MG63 (cell line): ENCODE results near the gene CFAP90. TPM values are rescaled to one million over a fixed set of nuclear protein-coding genes. Genes with fewer than 3 reads are reported as not detected.
A peak's percentile ranks its signal among the peaks of the same experiment; 100 is the strongest.

ENCODE experiments used
- DNase-seq: peaks from one replicate; pipeline ENCODE4 v3.0.0-alpha.2; 2020
- H3K27me3 ChIP-seq: fragments of 250-450 bp; sonication (Bioruptor Pico); 2 replicates; pipeline ENCODE4 v1.5.1; 2020; ENCODE audit warnings: mild to moderate bottlenecking, moderate library complexity
- H3K36me3 ChIP-seq: fragments of 250-450 bp; sonication (Bioruptor Pico); 2 replicates; pipeline ENCODE4 v1.5.1; 2020; ENCODE audit warnings: mild to moderate bottlenecking, moderate library complexity
- H3K4me3 ChIP-seq: fragments of 250-450 bp; sonication (Bioruptor Pico); 2 replicates; pipeline ENCODE4 v1.5.1; 2020; ENCODE audit warnings: mild to moderate bottlenecking, moderate library complexity
- H3K9me3 ChIP-seq: fragments of 250-450 bp; sonication (Bioruptor Pico); 2 replicates; pipeline ENCODE4 v1.5.1; 2020; ENCODE audit warnings: mild to moderate bottlenecking, moderate library complexity
- total RNA-seq: library from RNA; depleted of rRNA; stranded (reverse); fragments of >200 nt; shearing (Covaris generic); gene quantifications from 2 replicates; pipeline ENCODE4 v1.2.3, GENCODE V29; 2014; ENCODE audit warnings: low replicate concordance

CFAP90 gene
- total RNA-seq, 1 experiment from 2014 or later: not detected

- no peak for DNase-seq
- H3K4me3 ChIP-seq: no peak overlapping the region
- H3K9me3 ChIP-seq: no peaks in the 10 kb centered on the region
- peaks cover 4% of the 10 kb centered on the region; the same call in 1 of the 2 replicates for H3K27me3 ChIP-seq
- H3K36me3 ChIP-seq: no peaks in the 10 kb centered on the region
Observed at GRCh38 chr5:7848296-7848695, 2.6 kb downstream of the CFAP90 start.

GRCh38 chr5:7846327-7846726, 4.6 kb downstream of the CFAP90 start:
- Histone ChIP-seq H3K4me3 (no peak overlapping the region), H3K9me3 (no peaks in the 10 kb centered on the region), H3K27me3 (peaks cover 9% of the 10 kb centered on the region; the same call in 1 of the 2 replicates), H3K36me3 (no peaks in the 10 kb centered on the region)
- no peak for DNase-seq

GRCh38 chr5:7845557-7845956, 5.4 kb downstream of the CFAP90 start:
- no peaks in the 10 kb centered on the region for H3K9me3 ChIP-seq
- DNase-seq: no peak
- H3K4me3 ChIP-seq: no peak overlapping the region
- peaks cover 9% of the 10 kb centered on the region for H3K27me3 ChIP-seq
- H3K36me3 ChIP-seq: no peaks in the 10 kb centered on the region

- Histone ChIP-seq H3K4me3 (no peak overlapping the region), H3K36me3 (no peaks in the 10 kb centered on the region), H3K27me3 (peaks cover 9% of the 10 kb centered on the region), H3K9me3 (no peaks in the 10 kb centered on the region)
- DNase-seq: no peak
Observed at GRCh38 chr5:7844901-7845300, 6.0 kb downstream of the CFAP90 start.

GRCh38 chr5:7842531-7842930, 8.4 kb downstream of the CFAP90 start:
- no peaks in the 10 kb centered on the region for H3K9me3 ChIP-seq
- DNase-seq: no peak
- H3K36me3 ChIP-seq: no peaks in the 10 kb centered on the region
- H3K4me3 ChIP-seq: no peak overlapping the region
- peaks cover 9% of the 10 kb centered on the region for H3K27me3 ChIP-seq

- no peaks in the 10 kb centered on the region for H3K9me3 ChIP-seq
- no peak overlapping the region for H3K4me3 ChIP-seq
- H3K36me3 ChIP-seq: no peaks in the 10 kb centered on the region
- no peak for DNase-seq
- no peaks in the 10 kb centered on the region; the same call in 1 of the 2 replicates for H3K27me3 ChIP-seq
Observed at GRCh38 chr5:7837403-7837802, 13.5 kb downstream of the CFAP90 start.

GRCh38 chr5:7834982-7835381, 16.0 kb downstream of the CFAP90 start:
- no peak for DNase-seq
- no peak overlapping the region for H3K4me3 ChIP-seq
- no peaks in the 10 kb centered on the region; the same call in 1 of the 2 replicates for H3K27me3 ChIP-seq
- no peaks in the 10 kb centered on the region for H3K36me3 ChIP-seq
- H3K9me3 ChIP-seq: no peaks in the 10 kb centered on the region

- H3K4me3 ChIP-seq: no peak overlapping the region
- DNase-seq: no peak
- H3K27me3 ChIP-seq: peaks cover 4% of the 10 kb centered on the region; the same call in 1 of the 2 replicates
- no peaks in the 10 kb centered on the region for H3K36me3 ChIP-seq
- H3K9me3 ChIP-seq: no peaks in the 10 kb centered on the region
Observed at GRCh38 chr5:7828269-7828668, 22.7 kb downstream of the CFAP90 start.

- Histone ChIP-seq H3K36me3 (no peaks in the 10 kb centered on the region), H3K9me3 (no peaks in the 10 kb centered on the region), H3K4me3 (no peak overlapping the region), H3K27me3 (peaks cover 4% of the 10 kb centered on the region; the same call in 1 of the 2 replicates)
- DNase-seq: no peak
Observed at GRCh38 chr5:7827610-7828009, 23.3 kb downstream of the CFAP90 start.

GRCh38 chr5:7825630-7826029, 25.3 kb downstream of the CFAP90 start:
- no peak for DNase-seq
- peaks cover 4% of the 10 kb centered on the region; the same call in 1 of the 2 replicates for H3K27me3 ChIP-seq
- no peak overlapping the region for H3K4me3 ChIP-seq
- H3K9me3 ChIP-seq: no peaks in the 10 kb centered on the region
- H3K36me3 ChIP-seq: no peaks in the 10 kb centered on the region

- Histone ChIP-seq H3K36me3 (no peaks in the 10 kb centered on the region), H3K4me3 (no peak overlapping the region), H3K27me3 (peaks cover 4% of the 10 kb centered on the region; the same call in 1 of the 2 replicates), H3K9me3 (no peaks in the 10 kb centered on the region)
- no peak for DNase-seq
Observed at GRCh38 chr5:7824995-7825394, 25.9 kb downstream of the CFAP90 start.

GRCh38 chr5:7823594-7823993, 27.3 kb downstream of the CFAP90 start:
- no peaks in the 10 kb centered on the region for H3K9me3 ChIP-seq
- no peak overlapping the region for H3K4me3 ChIP-seq
- H3K36me3 ChIP-seq: no peaks in the 10 kb centered on the region
- no peak for DNase-seq
- peaks cover 9% of the 10 kb centered on the region; the same call in 1 of the 2 replicates for H3K27me3 ChIP-seq

- Histone ChIP-seq H3K36me3 (no peaks in the 10 kb centered on the region), H3K4me3 (no peak overlapping the region), H3K27me3 (peaks cover 5% of the 10 kb centered on the region; the same call in 1 of the 2 replicates), H3K9me3 (no peaks in the 10 kb centered on the region)
- DNase-seq: no peak
Observed at GRCh38 chr5:7822449-7822848, 28.5 kb downstream of the CFAP90 start.

GRCh38 chr5:7816535-7816901, 34.4 kb downstream of the CFAP90 start:
- Histone ChIP-seq H3K36me3 (no peaks in the 10 kb centered on the region), H3K27me3 (peaks cover 10% of the 10 kb centered on the region; the same call in 1 of the 2 replicates), H3K9me3 (no peaks in the 10 kb centered on the region), H3K4me3 (no peak overlapping the region)
- DNase-seq: no peak

GRCh38 chr5:7815892-7816534, 34.9 kb downstream of the CFAP90 start:
- Histone ChIP-seq H3K36me3 (no peaks in the 10 kb centered on the region), H3K4me3 (no peak overlapping the region), H3K9me3 (no peaks in the 10 kb centered on the region), H3K27me3 (peaks cover 10% of the 10 kb centered on the region; the same call in 1 of the 2 replicates)
- DNase-seq: peak; percentile 71

GRCh38 chr5:7814816-7815215, 36.1 kb downstream of the CFAP90 start:
- Histone ChIP-seq H3K36me3 (no peaks in the 10 kb centered on the region), H3K9me3 (no peaks in the 10 kb centered on the region), H3K27me3 (peaks cover 13% of the 10 kb centered on the region; the same call in 1 of the 2 replicates), H3K4me3 (no peak overlapping the region)
- no peak for DNase-seq

- Histone ChIP-seq H3K27me3 (peaks cover 7% of the 10 kb centered on the region; the same call in 1 of the 2 replicates), H3K9me3 (no peaks in the 10 kb centered on the region), H3K4me3 (no peak overlapping the region), H3K36me3 (no peaks in the 10 kb centered on the region)
- DNase-seq: no peak
Observed at GRCh38 chr5:7813576-7813975, 37.4 kb downstream of the CFAP90 start.

GRCh38 chr5:7813007-7813406, 37.9 kb downstream of the CFAP90 start:
- H3K36me3 ChIP-seq: no peaks in the 10 kb centered on the region
- H3K27me3 ChIP-seq: peaks cover 7% of the 10 kb centered on the region; the same call in 1 of the 2 replicates
- no peaks in the 10 kb centered on the region for H3K9me3 ChIP-seq
- H3K4me3 ChIP-seq: no peak overlapping the region
- no peak for DNase-seq
